HepG2 (cell line): ENCODE measurements around the gene FAF1. TPM values are rescaled to one million over a fixed set of nuclear protein-coding genes. Genes with fewer than 3 reads are reported as not detected.

ENCODE experiments used
- ATAC-seq: fragments of 200-7000 bp; cut with Tn5 transposase; 3 replicates; pipeline ENCODE4 v1.9.1; 2020; ENCODE audit warnings: mild to moderate bottlenecking, moderate library complexity
- BruUV-seq: library from RNA; stranded (reverse); fragments of 400-500 nt; replicated peaks from 2 replicates; lab custom pipeline; 2021; lab: Mats Ljungman, UMichigan
- CTCF ChIA-PET: fragments of 300-600 bp; formaldehyde crosslinking; extraction: SDS; loops from one replicate; lab custom pipeline; 2021; ENCODE audit warnings: low total read pairs, inconsistent platforms, low intra/inter-chr PET ratio; lab: Yijun Ruan, JAX
- POLR2A ChIA-PET: fragments of 350-600 bp; sonication (Branson Sonifier 250); formaldehyde crosslinking; loops from one replicate; lab custom pipeline; 2020; ENCODE audit warnings: antibody characterized with exemption, inconsistent platforms; lab: Yijun Ruan, JAX
- DNase-seq: peaks from one replicate; pipeline ENCODE4 v3.0.0-alpha.2; 2015; ENCODE audit warnings: low spot score
- FAIRE-seq: peaks from 3 replicates; lab custom pipeline; 2011; peaks lifted over from hg19 to GRCh38; lab: Jason Lieb, UNC
- H2AFZ ChIP-seq: one replicate; pipeline ENCODE4 v1.6.1; 2011; ENCODE audit warnings: low read length, inconsistent platforms
- H3K27ac ChIP-seq: fragments of 300-600 bp; 3 replicates; pipeline ENCODE4 v1.8.0; 2011; ENCODE audit warnings: mixed run types, mild to moderate bottlenecking, mixed read lengths, low read length, inconsistent platforms; ENCODE audit not compliant: insufficient read depth; ENCODE audit errors: extremely low read length
- H3K27me3 ChIP-seq, 2 experiments: fragments of 200-600 bp in 1 of 2; 2 replicates in 1 of 2; 3 replicates in 1 of 2; pipeline versions ENCODE4 v1.6.0 to v1.8.0; 2011; ENCODE audit warnings: low read length in 2 of 2, mild to moderate bottlenecking in 2 of 2, moderate library complexity in 2 of 2, inconsistent platforms in 1 of 2; ENCODE audit not compliant: insufficient read depth in 2 of 2, control insufficient read depth in 1 of 2
- H3K36me3 ChIP-seq, 2 experiments: fragments of 200-600 bp in 1 of 2; replicated peaks in 1 of 2; 2 replicates in 1 of 2; 3 replicates in 1 of 2; pipeline versions ENCODE4 v1.5.1 to v1.8.0; 2011; ENCODE audit warnings: low read length in 2 of 2, inconsistent platforms in 1 of 2; ENCODE audit not compliant: insufficient read depth in 2 of 2, control insufficient read depth in 1 of 2
- H3K4me1 ChIP-seq: 2 replicates; pipeline ENCODE4 v1.5.1; 2012; ENCODE audit warnings: low read length, inconsistent platforms; ENCODE audit not compliant: insufficient read depth
- H3K4me2 ChIP-seq: 2 replicates; pipeline ENCODE4 v1.6.0; 2011; ENCODE audit warnings: low read depth, low read length, inconsistent platforms
- H3K4me3 ChIP-seq, 3 experiments: fragments of 200-600 bp in 1 of 3; sonication (generic), shearing (Covaris generic) in 1 of 3; replicated peaks in 1 of 3; 2 replicates each; pipeline ENCODE4 v1.5.1; 2011 to 2016; ENCODE audit warnings: low read length in 3 of 3, inconsistent platforms in 2 of 3, low read depth in 2 of 3, mild to moderate bottlenecking in 2 of 3, control low read depth in 1 of 3, mixed read lengths in 1 of 3; ENCODE audit not compliant: insufficient read depth in 1 of 3
- H3K79me2 ChIP-seq: one replicate; pipeline ENCODE4 v1.6.1; 2011; ENCODE audit warnings: low read length, inconsistent platforms; ENCODE audit not compliant: insufficient read depth
- H3K9ac ChIP-seq: 2 replicates; pipeline ENCODE4 v1.6.0; 2011; ENCODE audit warnings: mild to moderate bottlenecking, low read depth, low read length, inconsistent platforms; ENCODE audit not compliant: insufficient read depth
- H3K9me3 ChIP-seq: 2 replicates; pipeline ENCODE4 v1.5.1; 2012; ENCODE audit warnings: mild to moderate bottlenecking, low read length
- H4K20me1 ChIP-seq: 2 replicates; pipeline ENCODE4 v1.6.0; 2011; ENCODE audit warnings: inconsistent platforms, mild to moderate bottlenecking, low read length, moderate library complexity; ENCODE audit not compliant: insufficient read depth
- CBX5 ChIP-seq: sonication (generic); formaldehyde crosslinking; IDR thresholded peaks from 2 replicates; pipeline ENCODE4 v1.4.0; 2020; ENCODE audit warnings: missing genetic modification reagents, borderline replicate concordance
- EHMT2 ChIP-seq: fragments of 200-600 bp; sonication (generic); IDR thresholded peaks from 2 replicates; pipeline ENCODE4 v1.7.0; 2017; ENCODE audit warnings: antibody characterized with exemption, low read depth, low read length, borderline replicate concordance
- ELF3 ChIP-seq: IDR thresholded peaks from 2 replicates; pipeline ENCODE4 v1.6.1; 2016; ENCODE audit warnings: missing genetic modification reagents, missing compliant biosample characterization
- FOSL1 ChIP-seq: sonication (generic); formaldehyde crosslinking; IDR thresholded peaks from 2 replicates; pipeline ENCODE4 v1.9.0; 2021; ENCODE audit warnings: missing genetic modification reagents, borderline replicate concordance
- FOXO1 ChIP-seq: sonication (generic); formaldehyde crosslinking; IDR thresholded peaks from 2 replicates; pipeline ENCODE4 v1.4.0; 2020; ENCODE audit warnings: missing genetic modification reagents
- KAT7 ChIP-seq: IDR thresholded peaks from 2 replicates; pipeline ENCODE4 v1.6.1; 2018; ENCODE audit warnings: borderline replicate concordance, missing compliant biosample characterization
- KLF12 ChIP-seq: sonication (generic); formaldehyde crosslinking; IDR thresholded peaks from 2 replicates; pipeline ENCODE4 v1.4.0; 2020; ENCODE audit warnings: missing genetic modification reagents, borderline replicate concordance
- NFIC ChIP-seq: IDR thresholded peaks from 2 replicates; pipeline ENCODE4 v1.6.1; 2012; ENCODE audit warnings: mild to moderate bottlenecking, low read length, inconsistent platforms
- NR2F1 ChIP-seq, 2 experiments: fragments of 450-650 bp in 1 of 2; formaldehyde crosslinking in 1 of 2; IDR thresholded peaks; 2 replicates each; pipeline versions ENCODE4 v1.5.0 to v1.6.1; 2016 to 2020; ENCODE audit warnings: mild to moderate bottlenecking in 1 of 2, missing compliant biosample characterization in 1 of 2, missing genetic modification reagents in 1 of 2, moderate library complexity in 1 of 2
- NR2F2 ChIP-seq: IDR thresholded peaks from 2 replicates; pipeline ENCODE4 v1.6.1; 2012; ENCODE audit warnings: low read depth, inconsistent platforms, borderline replicate concordance
- RARA ChIP-seq: IDR thresholded peaks from 2 replicates; pipeline ENCODE4 v1.6.1; 2016; ENCODE audit warnings: missing genetic modification reagents, missing compliant biosample characterization
- TBL1XR1 ChIP-seq: fragments of 150-350 bp; IDR thresholded peaks from 2 replicates; pipeline ENCODE4 v1.6.1; 2014; ENCODE audit warnings: borderline replicate concordance, low read length; ENCODE audit not compliant: partially characterized antibody
- WIZ ChIP-seq: sonication (generic); formaldehyde crosslinking; IDR thresholded peaks from 2 replicates; pipeline ENCODE4 v1.5.1; 2020; ENCODE audit warnings: mild to moderate bottlenecking, missing genetic modification reagents
- ZNF292 ChIP-seq: sonication (generic); formaldehyde crosslinking; IDR thresholded peaks from 2 replicates; pipeline ENCODE4 v1.8.1; 2022; ENCODE audit warnings: mild to moderate bottlenecking, low read depth, missing genetic modification reagents, borderline replicate concordance
- ZNF3 ChIP-seq: IDR thresholded peaks from 2 replicates; pipeline ENCODE4 v1.7.0; 2017; ENCODE audit warnings: inconsistent platforms
- ZNF331 ChIP-seq: sonication (generic); formaldehyde crosslinking; IDR thresholded peaks from 2 replicates; pipeline ENCODE4 v1.4.0; 2020; ENCODE audit warnings: missing genetic modification reagents
- ZNF337 ChIP-seq: sonication (generic); formaldehyde crosslinking; IDR thresholded peaks from 2 replicates; pipeline ENCODE4 v1.5.1; 2020; ENCODE audit warnings: missing genetic modification reagents, low read depth, mild to moderate bottlenecking, borderline replicate concordance
- ZNF460 ChIP-seq: sonication (generic); formaldehyde crosslinking; IDR thresholded peaks from 2 replicates; pipeline ENCODE4 v1.5.1; 2020; ENCODE audit warnings: missing genetic modification reagents, mild to moderate bottlenecking, borderline replicate concordance
- WGBS: methylation state at CpG from one replicate; pipeline ENCODE4 v1.1.6; 2017; ENCODE audit warnings: low lambda C conversion rate; 5-methylcytosine and 5-hydroxymethylcytosine counted together
- in situ Hi-C: cut with HindIII; loops from 2 replicates; pipeline ENCODE4 v1.10.0; 2017; ENCODE audit warnings: low pct_unique_long_range_greater_than_20kb; ENCODE audit not compliant: extremely low pct_ligation_motif_present
- intact Hi-C: fragments of 100-400 bp; cut with micrococcal nuclease; formaldehyde crosslinking; loops from one replicate; pipeline ENCODE4 v1.10.0; 2022; ENCODE audit not compliant: unreplicated experiment
- polyA plus RNA-seq, 8 experiments: library from polyadenylated mRNA; depleted of rRNA in 3 of 8; stranded (reverse) in 7 of 8; unstranded in 1 of 8; fragments of >200 nt; fragmentation: Illumina TruSeq in 4 of 8; extraction: Trizol in 4 of 8; gene quantifications; 2 replicates each; pipeline versions ENCODE4 v1.2.1 to v1.2.3, GENCODE V29; 2011 to 2016; ENCODE audit warnings: low read depth in 4 of 8, missing spikeins in 1 of 8, mixed read lengths in 1 of 8; ENCODE audit not compliant: insufficient read depth in 1 of 8
- total RNA-seq, 5 experiments: library from RNA; depleted of rRNA; stranded (reverse); fragments of >200 nt; fragmentation: Illumina TruSeq; extraction: Trizol; gene quantifications; 2 replicates each; pipeline ENCODE4 v1.2.3, GENCODE V29; 2016; ENCODE audit warnings: low read depth in 1 of 5
- TF ChIP-seq, protein P1 (sequence below): sonication (generic); formaldehyde crosslinking; IDR thresholded peaks from 2 replicates; pipeline ENCODE4 v1.8.1; 2023; ENCODE audit warnings: mild to moderate bottlenecking, moderate library complexity, missing genetic modification reagents
- TF ChIP-seq, protein P2 (sequence below): sonication (generic); formaldehyde crosslinking; IDR thresholded peaks from 2 replicates; pipeline ENCODE4 v1.4.0; 2020; ENCODE audit warnings: missing genetic modification reagents

Gene FAF1
- total and polyA plus RNA-seq, 2 of the 13 experiments (the other 11 are each of a cell fraction or from before 2014, with no cell fraction given) = 19.4 to 63.3 TPM

DNA sequence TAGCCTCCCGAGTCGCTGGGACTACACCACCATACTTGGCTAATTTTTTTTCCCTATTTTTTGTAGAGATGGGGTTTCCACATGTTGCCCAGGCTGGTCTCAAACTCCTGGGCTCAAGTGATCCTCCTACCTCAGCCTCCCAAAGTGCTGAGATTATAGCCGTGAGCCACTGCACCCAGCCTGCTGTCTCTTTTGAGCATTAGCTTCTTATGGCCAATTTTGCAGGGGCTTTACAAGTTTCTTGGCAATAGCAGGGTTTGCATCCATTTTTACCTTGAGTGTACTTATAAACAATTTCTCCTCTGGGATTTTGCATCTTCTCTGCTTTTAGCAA, 432.1 kb downstream of the FAF1 start (continued):
- TF ChIP-seq, protein P1, sequence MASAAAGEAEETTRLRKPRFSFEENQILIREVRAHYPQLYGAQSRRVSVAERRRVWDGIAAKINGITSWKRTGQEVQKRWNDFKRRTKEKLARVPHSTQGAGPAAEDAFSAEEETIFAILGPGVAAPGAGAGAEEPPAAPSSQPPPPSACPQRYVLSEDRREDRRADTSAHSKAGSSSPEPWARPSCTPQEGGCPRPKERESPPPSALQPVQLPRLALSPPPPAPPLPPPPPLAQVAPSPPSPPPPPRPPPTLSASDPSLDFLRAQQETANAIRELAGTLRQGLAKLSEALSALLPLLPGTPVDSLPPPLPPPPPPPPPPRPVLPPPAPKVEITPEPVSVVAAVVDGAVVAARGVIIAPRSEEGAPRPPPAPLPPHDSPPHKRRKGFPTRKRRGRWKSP (CRISPR knock-in tag) = 0 out of 2 replicates have a peak, but pooled peaks have one; percentile 31
- TF ChIP-seq NFIC (0 out of 2 replicates have a peak, but pooled peaks have one; percentile 36), KLF12 (CRISPR knock-in tag) (0 out of 2 replicates have a peak, but pooled peaks have one; percentile 47), ZNF292 (CRISPR knock-in tag) (0 out of 2 replicates have a peak, but pooled peaks have one; percentile 13)

DNA sequence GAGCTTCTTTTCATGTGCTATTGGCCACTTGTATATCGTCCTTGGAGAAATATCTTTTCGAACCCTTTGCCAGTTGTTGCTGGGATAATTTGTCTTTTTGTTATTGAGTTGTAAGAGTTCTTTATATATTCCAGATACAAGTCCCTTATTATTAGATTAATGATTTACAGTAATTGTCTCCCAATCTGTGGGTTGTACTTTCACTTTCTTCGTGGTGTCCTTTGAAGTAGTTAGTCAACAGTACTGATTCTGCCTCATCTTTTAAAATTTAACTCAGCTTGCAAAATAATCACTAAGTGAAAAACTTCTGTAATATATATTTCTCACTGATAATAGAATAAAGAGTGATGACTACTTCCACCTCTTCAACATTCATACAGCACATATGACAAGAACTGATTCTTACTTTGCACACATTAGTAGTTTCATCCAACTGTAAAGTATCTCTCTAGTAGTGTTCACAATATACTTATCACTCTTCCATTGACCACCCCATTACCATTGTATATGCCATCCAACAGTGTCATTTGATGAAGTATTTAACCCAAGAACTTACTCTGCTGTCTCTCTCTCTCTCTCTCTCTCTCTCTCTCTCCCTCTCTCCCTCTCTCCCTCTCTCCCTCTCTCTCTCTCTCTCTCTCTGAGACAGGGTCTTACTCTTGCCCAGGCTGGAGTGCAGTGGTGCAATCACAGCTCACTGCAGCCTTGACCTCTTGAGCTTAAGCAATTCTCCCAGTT, 432.6 kb downstream of the FAF1 start:
- BruUV-seq = no TSS peak
- H3K9ac ChIP-seq = peak overlapping the region; percentile 3; the same call in 1 of the 2 replicates
- H3K4me3 ChIP-seq = peak overlapping the region; percentile 37 to 59 (median 39); a peak in 5 of 6 replicates
- WGBS = 10% methylated on average over 3 of the region's 3 CpGs
- no peaks in the 10 kb centered on the region for H3K79me2 ChIP-seq
- intact Hi-C loops = no loop called here
- H2AFZ ChIP-seq = no peak overlapping the region
- H3K4me1 ChIP-seq = peaks cover 33% of the 10 kb centered on the region
- in situ Hi-C loops = loop anchor here (10.0 kb wide), 1 partner anchor 63 kb away; no protein-coding TSS in a partner anchor
- DNase-seq (peak; percentile 83), ATAC-seq (peak; percentile 94), FAIRE-seq (no peak)
- H4K20me1 ChIP-seq = no peaks in the 10 kb centered on the region
- H3K27me3 ChIP-seq = no peaks in the 10 kb centered on the region
- H3K27ac ChIP-seq = peak overlapping the region; percentile 68
- peak overlapping the region; percentile 68 for H3K4me2 ChIP-seq
- ChIA-PET POLR2A (interaction anchor here (1.0 kb wide), 1 partner anchor 52 kb away, joined by 4 read pairs; no protein-coding TSS in a partner anchor), CTCF (no interaction called here)
- H3K36me3 ChIP-seq = no peaks in the 10 kb centered on the region
- no peaks in the 10 kb centered on the region for H3K9me3 ChIP-seq
- TF ChIP-seq ZNF331 (CRISPR knock-in tag) (peak; percentile 71), KAT7 (peak; percentile 36; the same call in 1 of the 2 replicates), NR2F1 (CRISPR knock-in tag; IDR thresholded peaks at IDR 0.05) (peak; percentile 94), ZNF3 (CRISPR knock-in tag) (peak; percentile 58; the same call in 1 of the 2 replicates), ELF3 (CRISPR knock-in tag) (no peak), RARA (CRISPR knock-in tag) (peak; percentile 85), WIZ (peak; percentile 67; the same call in 1 of the 2 replicates), EHMT2 (peak; percentile 76), CBX5 (peak; percentile 68; the same call in 1 of the 2 replicates), FOXO1 (CRISPR knock-in tag) (0 out of 2 replicates have a peak, but pooled peaks have one; percentile 30), ZNF460 (CRISPR knock-in tag) (no peak; the same call in 1 of the 2 replicates), ZNF337 (CRISPR knock-in tag) (no peak), FOSL1 (CRISPR knock-in tag) (no peak), TBL1XR1 (no peak), NR2F2 (peak; percentile 73; the same call in 1 of the 2 replicates)
- TF ChIP-seq, protein P2, sequence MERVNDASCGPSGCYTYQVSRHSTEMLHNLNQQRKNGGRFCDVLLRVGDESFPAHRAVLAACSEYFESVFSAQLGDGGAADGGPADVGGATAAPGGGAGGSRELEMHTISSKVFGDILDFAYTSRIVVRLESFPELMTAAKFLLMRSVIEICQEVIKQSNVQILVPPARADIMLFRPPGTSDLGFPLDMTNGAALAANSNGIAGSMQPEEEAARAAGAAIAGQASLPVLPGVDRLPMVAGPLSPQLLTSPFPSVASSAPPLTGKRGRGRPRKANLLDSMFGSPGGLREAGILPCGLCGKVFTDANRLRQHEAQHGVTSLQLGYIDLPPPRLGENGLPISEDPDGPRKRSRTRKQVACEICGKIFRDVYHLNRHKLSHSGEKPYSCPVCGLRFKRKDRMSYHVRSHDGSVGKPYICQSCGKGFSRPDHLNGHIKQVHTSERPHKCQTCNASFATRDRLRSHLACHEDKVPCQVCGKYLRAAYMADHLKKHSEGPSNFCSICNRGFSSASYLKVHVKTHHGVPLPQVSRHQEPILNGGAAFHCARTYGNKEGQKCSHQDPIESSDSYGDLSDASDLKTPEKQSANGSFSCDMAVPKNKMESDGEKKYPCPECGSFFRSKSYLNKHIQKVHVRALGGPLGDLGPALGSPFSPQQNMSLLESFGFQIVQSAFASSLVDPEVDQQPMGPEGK (CRISPR knock-in tag) = 0 out of 2 replicates have a peak, but pooled peaks have one; percentile 27
